Activated T-helper 2 cell treated with anti-CD3 and anti-CD28 coated beads, Interferon-gamma antibody, Interleukin-2, Interleukin-4, amounts not matched to agents 10 μg/mL and 5 μg/mL and 100 μg/mL, durations not matched to agents 14 hours and 24 hours and 36 hours (primary cell): ENCODE results near the gene CA11. TPM values are rescaled to one million over a fixed set of nuclear protein-coding genes. Genes with fewer than 3 reads are reported as not detected.

Source experiments
- DNase-seq: peaks from one replicate; pipeline ENCODE4 v3.0.0; 2021; ENCODE audit warnings: low spot score
- H3K27ac Mint-ChIP-seq: one replicate; pipeline ENCODE4 v1.8.0; 2021; ENCODE audit warnings: mixed read lengths
- H3K27me3 Mint-ChIP-seq: one replicate; pipeline ENCODE4 v1.8.0; 2021; ENCODE audit warnings: low read depth, mixed read lengths
- H3K36me3 Mint-ChIP-seq: one replicate; pipeline ENCODE4 v1.8.0; 2021; ENCODE audit warnings: low read depth, mixed read lengths
- H3K4me1 Mint-ChIP-seq: one replicate; pipeline ENCODE4 v1.8.0; 2021; ENCODE audit warnings: low read depth, mixed read lengths
- H3K4me3 Mint-ChIP-seq: one replicate; pipeline ENCODE4 v1.8.0; 2021; ENCODE audit warnings: low read depth, mild to moderate bottlenecking, moderate library complexity, mixed read lengths
- H3K9me3 Mint-ChIP-seq: one replicate; pipeline ENCODE4 v1.8.0; 2021; ENCODE audit warnings: mixed read lengths
- intact Hi-C: fragments of 100-400 bp; cut with micrococcal nuclease; formaldehyde crosslinking; loops from one replicate; pipeline ENCODE4 v1.15.1; 2023
- total RNA-seq: library from RNA; stranded (reverse); gene quantifications from 2 replicates; pipeline ENCODE4 v1.2.3, GENCODE V29; 2022

The CA11 gene
- total RNA-seq, 1 donor from 2014 or later: 5.4 TPM

DNA sequence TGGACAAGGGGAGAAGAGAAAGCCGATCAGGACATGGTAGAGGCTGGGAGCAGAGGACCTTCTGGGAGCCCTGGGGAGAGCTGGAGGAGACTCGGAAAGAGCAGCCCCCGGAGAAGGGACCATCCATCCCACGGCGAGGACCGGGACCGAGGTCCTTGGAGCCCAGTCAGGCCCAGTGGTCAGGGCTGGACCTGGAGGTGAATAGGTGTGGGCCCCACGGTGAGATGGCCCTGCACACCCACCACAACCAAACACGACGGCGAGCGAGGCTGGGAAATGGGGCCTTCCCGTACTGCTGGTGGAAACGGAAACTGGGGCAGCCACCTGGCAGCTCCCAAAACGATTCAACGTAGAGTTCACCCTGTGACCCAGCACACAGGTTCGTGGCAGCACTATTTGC, 30.5 kb upstream of the CA11 start:
- intact Hi-C loops: no loop called here
- H3K9me3 Mint-ChIP-seq: no peaks in the 10 kb centered on the region
- H3K4me1 Mint-ChIP-seq: peaks cover 5% of the 10 kb centered on the region
- H3K36me3 Mint-ChIP-seq: no peaks in the 10 kb centered on the region
- no peak overlapping the region for H3K27ac Mint-ChIP-seq
- H3K4me3 Mint-ChIP-seq: no peak overlapping the region
- no peaks in the 10 kb centered on the region for H3K27me3 Mint-ChIP-seq
- DNase-seq: no peak

DNA sequence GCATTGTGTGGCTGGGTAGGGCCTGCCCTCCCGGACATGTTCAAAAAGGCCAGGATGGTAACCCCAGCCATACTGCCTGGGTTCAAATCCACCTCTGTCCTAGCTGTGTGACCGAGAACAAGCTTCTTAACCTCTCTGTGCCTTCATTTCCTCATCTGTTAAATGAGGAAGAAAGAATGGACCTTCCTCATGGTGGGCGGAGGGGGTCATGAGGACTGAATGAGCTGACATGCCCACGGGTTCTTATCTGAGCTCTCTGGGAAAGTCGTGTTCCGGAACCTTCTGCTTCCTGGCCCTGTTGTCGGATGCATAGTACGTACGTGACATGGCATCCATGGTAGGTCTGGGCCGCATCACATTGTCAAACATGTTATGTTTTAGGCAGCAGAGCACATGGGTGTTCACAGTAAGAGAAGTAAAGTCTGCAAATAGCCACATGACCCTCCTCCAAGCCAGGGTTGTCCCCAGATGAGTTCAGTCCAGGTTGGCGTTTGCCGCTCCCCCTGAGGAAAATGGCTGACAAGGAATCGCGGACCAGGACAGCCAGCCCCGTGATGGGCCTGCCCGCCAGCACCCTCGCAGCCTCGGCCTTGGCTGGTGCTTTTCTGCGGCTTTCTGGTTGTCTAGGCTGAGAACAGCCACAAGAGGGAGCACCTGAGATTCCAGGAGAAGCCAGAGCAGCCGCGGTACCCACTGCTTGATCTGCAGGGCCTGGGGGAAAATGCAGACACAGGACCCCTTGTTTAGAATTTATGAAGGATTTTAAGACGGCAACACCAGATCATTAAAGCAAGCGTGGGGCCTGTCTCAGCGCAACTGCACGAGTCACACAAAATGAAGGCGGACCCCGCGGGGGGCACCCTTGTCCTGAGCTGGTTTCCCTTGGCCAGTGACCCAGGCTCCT, 29.2 kb upstream of the CA11 start:
- no peak overlapping the region for H3K27ac Mint-ChIP-seq
- no peaks in the 10 kb centered on the region for H3K36me3 Mint-ChIP-seq
- H3K9me3 Mint-ChIP-seq: no peaks in the 10 kb centered on the region
- no peaks in the 10 kb centered on the region for H3K27me3 Mint-ChIP-seq
- H3K4me1 Mint-ChIP-seq: peaks cover 5% of the 10 kb centered on the region
- peak; percentile 65 for DNase-seq
- intact Hi-C loops: no loop called here
- no peak overlapping the region for H3K4me3 Mint-ChIP-seq

DNA sequence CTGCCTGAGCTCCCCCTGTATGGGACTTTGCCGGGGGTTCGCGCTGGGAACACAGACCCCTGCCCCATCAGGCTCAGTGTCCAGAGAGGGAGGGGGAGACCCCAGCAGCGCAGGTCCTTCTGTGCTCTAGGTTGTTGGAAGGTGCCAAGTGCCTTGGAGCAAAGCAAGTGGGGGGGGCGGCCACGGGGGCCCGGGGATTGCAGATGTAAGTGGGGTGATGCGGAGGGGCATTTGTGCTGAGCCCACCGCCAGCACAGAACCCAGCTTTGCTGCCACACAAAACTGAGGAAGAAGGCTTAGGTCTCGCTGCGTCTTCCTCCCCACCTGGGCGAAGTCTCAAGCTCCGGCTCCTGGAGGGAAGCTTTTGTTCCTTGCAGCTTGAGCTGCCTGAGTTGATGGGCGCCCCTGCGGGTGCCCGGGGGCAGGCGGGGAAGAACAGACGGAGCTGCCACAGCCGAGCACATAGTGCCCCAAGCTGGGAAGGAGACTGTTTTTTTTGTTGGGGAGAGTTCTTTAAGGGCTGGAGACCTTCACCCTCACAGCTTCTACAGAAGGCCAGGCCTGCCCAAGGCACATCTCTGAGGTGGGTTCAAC, 28.3 kb upstream of the CA11 start:
- intact Hi-C loops: no loop called here
- Mint-ChIP-seq H3K27ac (no peak overlapping the region), H3K9me3 (peaks cover 4% of the 10 kb centered on the region), H3K27me3 (no peaks in the 10 kb centered on the region), H3K36me3 (no peaks in the 10 kb centered on the region), H3K4me3 (no peak overlapping the region), H3K4me1 (peaks cover 5% of the 10 kb centered on the region)
- no peak for DNase-seq

DNA sequence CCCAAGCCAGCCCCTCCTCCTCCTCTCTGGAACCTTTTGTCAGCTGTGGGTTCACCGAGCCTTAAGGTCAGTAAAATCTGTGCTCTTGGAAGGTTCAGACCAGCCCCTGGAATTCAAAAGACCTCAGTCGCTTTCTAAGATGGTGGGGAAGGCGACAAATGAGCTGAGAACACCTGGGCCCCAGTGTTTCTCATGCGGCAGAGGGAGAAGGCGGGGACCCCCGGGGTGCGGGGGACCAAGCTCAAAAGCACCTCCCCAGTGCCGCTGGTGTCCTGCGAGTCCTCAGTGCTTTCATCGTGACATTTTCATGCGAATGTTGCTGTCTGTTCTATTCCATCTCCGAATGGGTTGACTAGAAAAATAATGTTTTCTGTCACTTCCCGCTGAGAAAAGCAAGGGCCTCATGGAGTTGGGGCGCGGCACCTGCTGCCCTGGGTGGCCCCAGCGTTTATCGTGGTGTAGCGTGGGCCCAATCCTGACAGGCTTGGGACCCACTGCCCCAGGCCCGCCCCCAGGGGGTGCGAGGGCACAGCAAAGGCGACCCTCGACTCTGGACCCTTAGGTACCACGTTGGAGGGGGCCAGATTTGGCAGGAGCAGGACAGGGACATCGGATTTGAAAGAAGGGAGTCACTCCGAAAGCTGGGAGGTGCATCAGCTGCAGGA, 27.6 kb upstream of the CA11 start:
- peaks cover 4% of the 10 kb centered on the region for H3K9me3 Mint-ChIP-seq
- intact Hi-C loops: no loop called here
- H3K27ac Mint-ChIP-seq: no peak overlapping the region
- H3K36me3 Mint-ChIP-seq: no peaks in the 10 kb centered on the region
- H3K4me3 Mint-ChIP-seq: no peak overlapping the region
- no peaks in the 10 kb centered on the region for H3K27me3 Mint-ChIP-seq
- H3K4me1 Mint-ChIP-seq: peaks cover 5% of the 10 kb centered on the region
- no peak for DNase-seq

DNA sequence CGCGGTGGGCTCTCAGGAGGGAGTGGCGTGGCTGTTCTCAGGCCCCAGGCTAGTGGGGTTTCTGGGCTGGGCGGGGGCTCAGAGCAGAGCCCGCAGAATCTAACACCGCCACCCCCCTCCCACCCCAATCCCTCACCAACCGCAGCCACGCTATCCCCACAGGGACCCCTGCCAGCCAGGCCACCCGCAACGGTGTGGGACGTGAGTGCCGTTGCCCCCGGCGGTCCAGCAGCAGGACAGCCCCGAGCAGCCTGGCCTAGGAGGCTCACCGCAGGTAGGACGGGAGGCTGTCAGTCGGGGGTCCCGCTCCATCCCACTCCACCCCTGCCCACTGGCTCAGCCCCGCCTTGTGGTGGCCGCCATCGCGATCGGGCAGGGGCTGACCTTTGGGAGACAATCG, 27.0 kb upstream of the CA11 start, which contains the start of gene NTN5:
NTN5 (minus strand) TSS at position 24 of the 400 bp plus-strand sequence. CDS start 2,031 bp downstream, outside the sequence.
- no peak for DNase-seq
- peaks cover 4% of the 10 kb centered on the region for H3K9me3 Mint-ChIP-seq
- H3K27me3 Mint-ChIP-seq: no peaks in the 10 kb centered on the region
- no peak within 1 kb of the TSS for H3K4me3 Mint-ChIP-seq
- H3K36me3 Mint-ChIP-seq: no peaks in the 10 kb centered on the region
- intact Hi-C loops: no loop called here
- no peak within 1 kb of the TSS for H3K27ac Mint-ChIP-seq
- H3K4me1 Mint-ChIP-seq: peaks cover 5% of the 10 kb centered on the region

DNA sequence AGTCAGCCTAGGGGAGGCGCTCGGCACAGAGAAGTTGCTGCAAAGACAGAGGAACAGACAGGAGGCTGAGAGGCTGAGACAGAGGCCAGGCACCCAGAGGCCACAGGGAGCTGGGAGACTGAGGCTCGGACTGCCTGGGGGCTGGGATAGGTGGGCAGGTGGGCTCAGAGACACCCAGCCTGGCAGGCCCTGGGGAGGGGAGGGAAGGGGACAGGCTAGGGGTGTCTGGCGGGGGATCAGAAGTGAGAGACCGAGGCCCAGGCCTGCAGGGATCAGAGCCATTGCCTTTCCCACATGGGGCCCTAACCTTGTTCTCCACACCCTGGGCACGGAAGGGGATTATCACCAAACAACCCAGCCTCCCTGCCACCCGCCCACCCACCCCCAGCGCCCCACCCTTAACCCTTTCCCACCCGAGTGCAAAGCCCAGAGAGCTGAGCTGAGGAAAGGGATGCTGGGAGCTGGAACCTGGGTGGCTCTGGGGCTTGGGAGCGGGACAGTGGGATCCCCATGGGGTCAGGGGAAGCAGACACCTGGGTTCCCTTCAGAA, 25.5 kb upstream of the CA11 start:
- no peaks in the 10 kb centered on the region for H3K36me3 Mint-ChIP-seq
- no peak for DNase-seq
- peaks cover 4% of the 10 kb centered on the region for H3K9me3 Mint-ChIP-seq
- H3K27ac Mint-ChIP-seq: no peak overlapping the region
- H3K4me3 Mint-ChIP-seq: no peak overlapping the region
- peaks cover 5% of the 10 kb centered on the region for H3K4me1 Mint-ChIP-seq
- no peaks in the 10 kb centered on the region for H3K27me3 Mint-ChIP-seq
- intact Hi-C loops: no loop called here

DNA sequence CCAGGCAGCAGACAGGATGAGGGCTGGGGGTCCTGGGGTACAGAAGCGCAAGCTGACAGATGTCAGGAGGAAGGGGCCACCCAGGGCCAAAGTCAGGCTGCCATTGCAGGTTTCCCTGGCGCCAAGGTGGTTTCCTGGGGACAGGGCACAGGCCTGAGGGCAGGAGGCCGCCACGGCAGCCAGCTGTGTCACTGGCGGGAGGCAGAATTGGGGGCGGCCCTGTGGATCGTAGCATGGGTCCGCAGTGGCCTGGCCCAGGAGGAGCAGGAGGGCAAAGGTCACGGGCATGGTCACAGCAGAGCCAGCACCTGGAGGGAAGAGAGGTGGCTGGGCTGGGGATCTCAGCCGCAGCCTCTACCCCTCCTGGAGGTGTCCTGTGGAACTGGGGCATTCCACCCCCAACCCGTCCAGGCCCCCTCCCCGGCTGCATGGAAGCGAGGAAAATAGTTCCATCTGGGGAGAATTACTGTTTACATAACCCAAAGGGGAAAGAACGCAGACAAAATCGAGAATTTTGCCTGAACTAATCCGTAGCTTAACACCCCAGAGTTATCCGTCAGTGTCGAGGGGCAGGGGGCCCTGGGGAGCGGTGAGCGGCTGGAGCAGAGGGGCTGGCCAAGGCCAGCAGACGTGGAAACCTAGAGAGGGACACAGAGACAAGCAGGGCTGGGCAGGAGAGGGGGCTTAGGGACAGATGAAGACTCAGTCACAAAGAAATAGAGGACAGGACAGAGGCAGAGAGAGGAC, 24.9 kb upstream of the CA11 start:
- intact Hi-C loops: no loop called here
- H3K27ac Mint-ChIP-seq: no peak overlapping the region
- H3K9me3 Mint-ChIP-seq: peaks cover 4% of the 10 kb centered on the region
- no peaks in the 10 kb centered on the region for H3K36me3 Mint-ChIP-seq
- DNase-seq: no peak
- no peak overlapping the region for H3K4me3 Mint-ChIP-seq
- no peaks in the 10 kb centered on the region for H3K27me3 Mint-ChIP-seq
- peaks cover 5% of the 10 kb centered on the region for H3K4me1 Mint-ChIP-seq

DNA sequence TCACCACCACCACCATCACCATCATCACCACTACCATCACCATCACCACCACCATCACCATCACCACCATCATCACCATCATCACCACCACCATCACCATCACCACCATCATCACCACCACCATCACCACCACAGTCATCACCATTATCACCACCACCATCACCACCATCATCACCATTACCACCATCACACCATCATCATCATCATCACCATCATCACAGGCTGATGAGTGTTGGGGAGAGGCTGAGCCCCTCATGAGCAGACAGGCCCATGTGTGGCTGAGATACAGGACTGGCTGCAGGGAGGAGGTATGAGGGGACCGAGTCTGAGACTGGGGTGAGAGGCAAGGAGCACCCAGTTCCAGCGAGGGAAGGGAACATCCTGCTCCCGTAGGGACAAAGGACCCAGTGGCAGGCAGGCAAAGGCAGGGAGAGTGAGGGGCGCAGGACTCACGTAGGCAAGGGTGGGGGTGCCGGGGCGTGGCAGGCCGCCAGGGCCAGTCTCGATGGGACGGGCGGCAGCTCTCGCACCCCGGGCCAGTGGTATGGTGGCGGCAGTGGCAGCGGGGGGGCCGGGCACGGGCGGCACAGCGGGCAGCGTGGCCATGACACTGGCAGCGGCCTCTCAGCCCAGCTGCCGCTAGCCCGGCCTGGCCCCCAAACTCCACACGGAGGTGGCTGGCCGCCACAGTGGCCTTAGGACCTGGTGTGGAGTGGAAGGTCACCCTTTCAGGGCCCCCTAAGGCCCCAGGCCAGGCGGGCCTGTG, 24.1 kb upstream of the CA11 start:
- Mint-ChIP-seq H3K36me3 (no peaks in the 10 kb centered on the region), H3K9me3 (peaks cover 4% of the 10 kb centered on the region)

DNA sequence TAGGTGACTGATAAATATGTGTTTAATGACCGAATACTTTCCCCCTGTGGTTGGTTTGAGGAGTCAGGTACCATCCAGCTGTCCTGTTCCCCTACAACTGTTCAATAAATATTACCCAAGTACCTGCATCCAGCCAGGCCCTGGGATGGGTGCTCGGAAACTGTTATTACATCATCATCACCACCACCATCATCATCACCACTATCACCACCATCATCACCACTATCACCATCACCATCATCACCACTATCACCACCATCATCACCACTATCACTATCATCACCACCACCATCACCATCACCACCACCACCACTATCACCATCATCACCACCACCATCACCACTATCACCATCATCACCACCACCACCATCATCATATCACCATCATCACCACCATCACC, 22.8 kb upstream of the CA11 start:
- Mint-ChIP-seq H3K36me3 (no peaks in the 10 kb centered on the region), H3K27me3 (no peaks in the 10 kb centered on the region), H3K27ac (no peak overlapping the region), H3K4me3 (no peak overlapping the region), H3K9me3 (peaks cover 4% of the 10 kb centered on the region), H3K4me1 (no peaks in the 10 kb centered on the region)
- intact Hi-C loops: no loop called here
- DNase-seq: no peak

More for the DNA sequence above, 24.1 kb upstream of the CA11 start:
- no peaks in the 10 kb centered on the region for H3K27me3 Mint-ChIP-seq
- peaks cover under 1% of the 10 kb centered on the region for H3K4me1 Mint-ChIP-seq
- H3K4me3 Mint-ChIP-seq: no peak overlapping the region
- intact Hi-C loops: no loop called here
- no peak for DNase-seq
- no peak overlapping the region for H3K27ac Mint-ChIP-seq

DNA sequence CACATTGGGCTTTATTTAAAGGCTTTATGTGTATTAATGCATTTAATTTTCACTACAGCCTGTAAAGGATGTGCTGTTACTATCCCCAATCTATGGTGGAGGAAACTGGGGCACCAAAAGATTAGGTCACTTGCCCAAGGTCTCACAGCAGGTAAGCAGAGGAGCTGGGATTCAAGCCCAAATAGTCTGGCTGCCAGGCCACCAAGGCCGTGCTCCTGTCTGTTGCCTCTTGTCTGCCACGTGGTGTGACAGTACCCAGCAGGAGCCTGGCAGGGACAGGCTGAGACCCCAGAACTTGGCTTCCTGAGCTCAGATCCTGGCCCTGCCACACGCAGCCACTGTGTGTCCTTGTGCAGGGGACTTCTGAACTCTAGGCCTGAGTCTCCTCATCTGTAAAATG, 22.3 kb upstream of the CA11 start:
- Mint-ChIP-seq H3K4me1 (no peaks in the 10 kb centered on the region), H3K4me3 (no peak overlapping the region), H3K9me3 (peaks cover 4% of the 10 kb centered on the region), H3K36me3 (no peaks in the 10 kb centered on the region), H3K27me3 (no peaks in the 10 kb centered on the region), H3K27ac (no peak overlapping the region)
- no peak for DNase-seq
- intact Hi-C loops: no loop called here

DNA sequence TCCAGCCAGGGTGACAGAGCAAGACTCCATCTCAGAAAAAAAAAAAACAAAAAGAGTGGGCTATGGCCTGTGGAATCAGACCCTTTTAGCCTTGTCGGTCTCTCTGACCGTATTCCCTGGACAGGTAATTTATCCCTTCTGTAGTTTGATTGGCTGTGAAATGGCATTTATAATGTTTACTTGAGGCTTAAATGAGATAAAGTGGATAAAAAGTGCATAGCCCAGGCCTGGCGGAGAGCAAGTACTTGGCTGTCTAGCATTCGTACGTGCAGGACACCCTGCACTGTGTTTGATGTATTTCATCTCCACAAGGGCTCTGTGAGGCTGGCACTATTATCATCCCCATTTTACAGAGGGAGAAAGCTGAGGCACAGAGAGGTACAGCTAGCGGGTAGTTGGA, 19.8 kb upstream of the CA11 start:
- Mint-ChIP-seq H3K27me3 (no peaks in the 10 kb centered on the region), H3K36me3 (no peaks in the 10 kb centered on the region), H3K4me3 (no peak overlapping the region), H3K9me3 (peaks cover 4% of the 10 kb centered on the region), H3K27ac (no peak overlapping the region), H3K4me1 (peaks cover 4% of the 10 kb centered on the region)
- intact Hi-C loops: no loop called here
- no peak for DNase-seq

DNA sequence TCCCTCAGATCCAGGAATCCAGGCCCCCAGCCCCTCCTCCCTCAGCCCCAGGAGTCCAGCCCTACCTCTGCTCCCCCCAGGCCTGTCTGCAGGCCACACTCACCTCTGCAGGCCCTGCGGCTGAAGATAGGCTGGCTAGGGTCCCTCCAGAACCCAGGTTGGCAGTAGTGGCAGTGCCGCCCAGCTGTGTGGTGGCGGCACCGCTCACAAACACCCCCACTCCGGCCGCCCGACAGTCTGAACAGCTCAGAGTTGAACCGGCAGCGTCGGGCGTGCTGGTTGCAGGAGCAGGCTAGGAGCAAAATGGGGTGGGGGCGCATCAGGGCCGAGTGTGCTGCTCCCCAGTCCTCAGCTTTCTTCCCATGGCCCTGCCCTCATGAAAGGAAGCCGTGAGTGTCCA, 18.5 kb upstream of the CA11 start:
- DNase-seq: no peak
- Mint-ChIP-seq H3K27ac (no peak overlapping the region), H3K27me3 (no peaks in the 10 kb centered on the region), H3K4me3 (no peak overlapping the region), H3K4me1 (peaks cover 6% of the 10 kb centered on the region), H3K36me3 (no peaks in the 10 kb centered on the region), H3K9me3 (no peaks in the 10 kb centered on the region)
- intact Hi-C loops: loop anchor here (5.0 kb wide), 1 partner anchor 83 kb away; the partner anchor contains the start of gene IZUMO1
